Suprapubic skin (tissue), 4 donors: Measurements from ENCODE around the gene SULT1C4. TPM values are rescaled to one million over a fixed set of nuclear protein-coding genes. Genes with fewer than 3 reads are reported as not detected.
"Not testable (repeated sequence)": the region's sequence is repeated elsewhere in the genome, so short reads cannot be mapped to it uniquely, and the experiment has no call there.

Experiments
- DNase-seq, 2 donors: peaks; one replicate each; pipeline ENCODE4 v3.0.0-alpha.2; 2019; ENCODE audit warnings: low spot score in 2 of 2
- H3K27ac ChIP-seq: fragments of 200-600 bp; sonication (generic); one replicate; pipeline ENCODE4 v1.5.1; 2019
- H3K27me3 ChIP-seq: fragments of 200-600 bp; sonication (generic); one replicate; pipeline ENCODE4 v1.5.1; 2019
- H3K36me3 ChIP-seq: fragments of 200-600 bp; sonication (generic); one replicate; pipeline ENCODE4 v1.5.1; 2019
- H3K4me1 ChIP-seq: fragments of 200-600 bp; sonication (generic); one replicate; pipeline ENCODE4 v1.5.1; 2019
- H3K4me3 ChIP-seq: fragments of 200-600 bp; sonication (generic); one replicate; pipeline ENCODE4 v1.5.1; 2019; ENCODE audit warnings: mild to moderate bottlenecking
- H3K9me3 ChIP-seq: fragments of 200-600 bp; sonication (generic); one replicate; pipeline ENCODE4 v1.5.1; 2019
- EP300 ChIP-seq: sonication (generic); formaldehyde crosslinking; IDR thresholded peaks from one replicate; pipeline ENCODE4 v1.6.1; 2017; ENCODE audit warnings: antibody characterized with exemption
- POLR2A ChIP-seq, 2 donors: fragments of 450-650 bp; IDR thresholded peaks; one replicate each; pipeline ENCODE4 v1.6.1; 2017; ENCODE audit warnings: antibody characterized with exemption in 2 of 2, mild to moderate bottlenecking in 2 of 2, moderate library complexity in 2 of 2
- POLR2AphosphoS5 ChIP-seq, 3 donors: sonication (generic); formaldehyde crosslinking; IDR thresholded peaks; one replicate each; pipeline ENCODE4 v1.6.1; 2017; ENCODE audit warnings: antibody characterized with exemption in 3 of 3
- WGBS: methylation state at CpG from one replicate; pipeline ENCODE4 v1.1.5; 2018; 5-methylcytosine and 5-hydroxymethylcytosine counted together
- total RNA-seq, 4 donors: library from RNA; depleted of rRNA; stranded (reverse); fragments of >200 nt; gene quantifications; one replicate each; pipeline ENCODE4 v1.1.0, GENCODE V29; 2016
- TF ChIP-seq, protein P1 (sequence below), 2 donors: fragments of 200-600 bp in 1 of 2; fragments of 450-650 bp in 1 of 2; sonication (generic) in 1 of 2; IDR thresholded peaks; one replicate each; pipeline ENCODE4 v1.5.1; 2016 to 2019; ENCODE audit warnings: antibody characterized with exemption in 2 of 2, mild to moderate bottlenecking in 1 of 2, moderate library complexity in 1 of 2

SULT1C4 gene
- total RNA-seq, 4 donors from 2014 or later = 0.34 to 1.5 (median 0.48) TPM; not detected in 1

DNA sequence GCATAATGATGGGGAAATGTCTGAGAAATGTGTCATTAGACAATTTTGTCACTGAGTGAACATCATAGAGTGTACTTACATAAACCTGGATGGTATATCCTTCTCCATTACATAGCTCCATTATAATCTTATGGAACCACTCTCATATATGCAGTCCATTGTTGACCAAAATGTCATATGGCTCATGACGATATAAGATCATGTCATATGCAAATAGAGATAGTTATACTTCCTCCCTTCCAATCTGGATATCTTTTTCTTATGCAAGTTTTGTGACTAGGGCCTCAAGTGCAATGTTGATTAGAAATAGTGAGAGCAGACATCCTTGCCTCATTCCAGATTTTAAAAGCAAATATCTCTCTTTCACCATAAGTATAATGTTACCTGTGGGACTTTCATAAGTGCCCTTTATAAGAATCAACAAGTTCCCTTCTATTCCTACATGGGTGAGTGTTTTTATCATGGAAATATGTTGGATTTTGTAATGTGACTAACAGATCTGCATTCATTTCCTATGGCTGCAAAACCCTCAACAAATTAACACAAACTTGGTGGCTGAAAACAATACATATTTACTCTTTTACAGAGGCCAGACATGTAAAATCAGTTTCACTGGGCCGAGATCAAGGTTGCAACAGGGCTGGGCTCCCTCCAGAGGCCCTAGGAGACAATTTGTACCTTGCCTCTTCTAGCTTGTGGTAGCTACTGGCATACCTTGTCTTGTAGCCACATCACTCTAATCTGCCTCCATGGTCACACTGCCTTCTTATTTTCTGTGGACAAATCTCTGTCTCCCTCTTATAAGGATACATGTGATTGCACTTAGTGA is 21.6 kb upstream of the SULT1C4 start:
- Histone ChIP-seq H3K27me3 (no peaks in the 10 kb centered on the region), H3K36me3 (no peaks in the 10 kb centered on the region), H3K9me3 (no peaks in the 10 kb centered on the region), H3K4me1 (no peaks in the 10 kb centered on the region), H3K27ac (no peak overlapping the region), H3K4me3 (no peak overlapping the region)
- no peak for DNase-seq
- WGBS = 78% methylated on average over 2 of the region's 2 CpGs
- TF ChIP-seq POLR2A (IDR thresholded peaks at IDR 0.05) = no peak
- TF ChIP-seq, protein P1, sequence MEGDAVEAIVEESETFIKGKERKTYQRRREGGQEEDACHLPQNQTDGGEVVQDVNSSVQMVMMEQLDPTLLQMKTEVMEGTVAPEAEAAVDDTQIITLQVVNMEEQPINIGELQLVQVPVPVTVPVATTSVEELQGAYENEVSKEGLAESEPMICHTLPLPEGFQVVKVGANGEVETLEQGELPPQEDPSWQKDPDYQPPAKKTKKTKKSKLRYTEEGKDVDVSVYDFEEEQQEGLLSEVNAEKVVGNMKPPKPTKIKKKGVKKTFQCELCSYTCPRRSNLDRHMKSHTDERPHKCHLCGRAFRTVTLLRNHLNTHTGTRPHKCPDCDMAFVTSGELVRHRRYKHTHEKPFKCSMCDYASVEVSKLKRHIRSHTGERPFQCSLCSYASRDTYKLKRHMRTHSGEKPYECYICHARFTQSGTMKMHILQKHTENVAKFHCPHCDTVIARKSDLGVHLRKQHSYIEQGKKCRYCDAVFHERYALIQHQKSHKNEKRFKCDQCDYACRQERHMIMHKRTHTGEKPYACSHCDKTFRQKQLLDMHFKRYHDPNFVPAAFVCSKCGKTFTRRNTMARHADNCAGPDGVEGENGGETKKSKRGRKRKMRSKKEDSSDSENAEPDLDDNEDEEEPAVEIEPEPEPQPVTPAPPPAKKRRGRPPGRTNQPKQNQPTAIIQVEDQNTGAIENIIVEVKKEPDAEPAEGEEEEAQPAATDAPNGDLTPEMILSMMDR (IDR thresholded peaks at IDR 0.05) = no peak
- no peak for TF ChIP-seq EP300
- no peak for TF ChIP-seq POLR2AphosphoS5 (IDR thresholded peaks at IDR 0.05)

DNA sequence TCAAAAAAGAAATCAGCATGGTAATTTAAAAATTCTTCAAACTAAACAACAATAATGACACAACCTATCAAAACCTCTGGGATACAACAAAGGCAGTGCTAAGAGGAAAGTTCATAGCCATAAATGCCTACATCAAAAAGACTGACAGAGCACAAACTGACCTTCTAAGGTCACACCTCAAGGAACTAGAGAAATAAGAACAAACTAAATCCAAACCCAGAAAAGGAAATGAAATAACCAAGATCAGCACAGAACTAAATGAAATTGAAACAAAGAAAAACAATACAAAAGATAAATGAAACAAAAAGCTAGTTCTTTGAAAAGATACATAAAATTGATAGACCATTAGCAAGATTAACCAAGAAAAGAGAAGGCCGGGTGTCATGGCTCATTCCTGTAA is 18.4 kb upstream of the SULT1C4 start:
- H3K9me3 ChIP-seq, H3K4me1 ChIP-seq, DNase-seq, H3K36me3 ChIP-seq, H3K4me3 ChIP-seq, H3K27me3 ChIP-seq, H3K27ac ChIP-seq: not testable (repeated sequence)
- WGBS = 97% methylated on average over 1 of the region's 1 CpG

DNA sequence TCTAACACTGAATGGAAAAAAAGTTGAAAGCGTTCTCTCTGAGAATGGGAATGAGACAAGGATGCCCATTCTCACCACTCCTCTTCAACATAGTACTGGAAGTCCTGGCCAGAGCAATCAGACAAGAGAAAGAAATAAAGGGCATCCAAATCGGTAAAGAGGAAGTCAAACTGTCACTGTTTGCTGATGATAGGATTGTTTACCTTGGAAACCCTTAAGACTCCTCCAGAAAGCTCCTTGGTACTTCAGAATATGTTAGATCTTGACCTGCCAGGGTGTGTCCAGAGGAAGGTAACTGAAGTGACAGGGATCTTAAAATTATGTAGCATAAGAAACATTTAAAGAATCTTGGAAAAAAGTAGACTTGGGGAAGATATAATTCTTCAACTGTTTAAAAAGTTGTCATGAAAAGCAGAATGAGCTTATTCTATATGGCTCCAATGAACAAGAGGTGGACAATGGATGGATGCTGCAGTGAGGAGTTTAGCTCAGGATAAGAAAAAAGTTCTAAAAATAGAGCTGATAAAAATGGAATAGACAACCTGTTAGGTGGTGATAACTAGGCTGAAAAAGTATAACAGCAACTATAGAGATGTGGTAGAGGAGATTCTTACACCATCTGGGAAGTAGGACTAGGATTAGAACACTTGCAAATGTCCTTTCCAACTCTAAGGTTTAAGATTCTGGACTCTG is 16.8 kb upstream of the SULT1C4 start:
- 41% methylated on average over 2 of the region's 2 CpGs for WGBS
- Histone ChIP-seq H3K9me3 (no peaks in the 10 kb centered on the region), H3K27me3 (no peaks in the 10 kb centered on the region), H3K4me1 (no peaks in the 10 kb centered on the region), H3K4me3 (no peak overlapping the region), H3K27ac (no peak overlapping the region), H3K36me3 (no peaks in the 10 kb centered on the region)
- TF ChIP-seq, protein P1 (IDR thresholded peaks at IDR 0.05) = no peak
- TF ChIP-seq POLR2A (IDR thresholded peaks at IDR 0.05) (no peak), EP300 (no peak), POLR2AphosphoS5 (IDR thresholded peaks at IDR 0.05) (no peak)
- DNase-seq = no peak

DNA sequence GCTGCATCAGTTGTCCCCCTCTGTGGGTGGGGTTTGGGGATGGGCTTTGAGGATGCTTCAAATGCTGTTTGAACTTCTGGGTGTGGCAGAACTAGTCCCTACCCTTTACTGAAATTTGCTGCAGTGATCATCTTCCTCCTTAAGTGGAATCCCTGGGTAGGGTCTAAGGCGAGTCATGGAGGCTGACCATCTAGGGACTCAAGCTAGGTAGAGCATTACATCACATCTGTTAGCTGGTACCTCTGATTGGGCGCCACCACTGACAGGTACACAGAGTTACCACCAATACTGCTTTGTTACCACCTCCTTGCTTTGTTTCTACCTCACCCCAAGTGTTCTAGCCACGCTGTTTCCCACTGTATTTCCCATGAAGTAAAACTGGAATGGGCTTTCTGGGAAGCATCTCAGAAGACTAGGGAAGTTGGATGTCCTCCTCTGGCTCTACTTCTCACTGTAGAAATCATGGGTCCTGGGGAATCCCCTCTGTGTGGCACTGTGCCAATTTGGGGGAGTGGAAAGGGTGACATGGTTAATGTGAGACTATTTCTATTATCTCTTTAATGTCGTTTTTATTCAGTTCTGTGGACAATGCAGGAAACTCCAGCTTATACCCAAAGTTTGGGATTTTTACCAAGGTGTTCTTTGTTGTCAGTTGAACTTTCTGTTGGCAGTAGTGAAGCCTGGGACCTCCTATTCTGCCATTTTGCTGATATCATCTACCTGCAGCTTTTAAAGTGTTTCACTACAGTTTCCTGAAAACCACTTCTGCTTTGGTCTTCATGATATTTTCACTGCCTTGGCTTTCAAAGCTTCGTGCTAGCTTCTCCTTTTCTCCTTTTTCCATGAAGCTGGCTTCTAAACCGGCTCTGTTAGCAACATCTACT is 14.5 kb upstream of the SULT1C4 start:
- H3K4me1 ChIP-seq = no peaks in the 10 kb centered on the region
- no peaks in the 10 kb centered on the region for H3K36me3 ChIP-seq
- H3K27ac ChIP-seq = no peak overlapping the region
- DNase-seq = no peak
- no peak for TF ChIP-seq POLR2AphosphoS5 (IDR thresholded peaks at IDR 0.05)
- TF ChIP-seq, protein P1 (IDR thresholded peaks at IDR 0.05) = no peak
- TF ChIP-seq POLR2A (IDR thresholded peaks at IDR 0.05) = no peak
- no peak for TF ChIP-seq EP300
- WGBS = 81% methylated on average over 6 of the region's 6 CpGs
- no peaks in the 10 kb centered on the region for H3K27me3 ChIP-seq
- H3K9me3 ChIP-seq = no peaks in the 10 kb centered on the region
- no peak overlapping the region for H3K4me3 ChIP-seq

DNA sequence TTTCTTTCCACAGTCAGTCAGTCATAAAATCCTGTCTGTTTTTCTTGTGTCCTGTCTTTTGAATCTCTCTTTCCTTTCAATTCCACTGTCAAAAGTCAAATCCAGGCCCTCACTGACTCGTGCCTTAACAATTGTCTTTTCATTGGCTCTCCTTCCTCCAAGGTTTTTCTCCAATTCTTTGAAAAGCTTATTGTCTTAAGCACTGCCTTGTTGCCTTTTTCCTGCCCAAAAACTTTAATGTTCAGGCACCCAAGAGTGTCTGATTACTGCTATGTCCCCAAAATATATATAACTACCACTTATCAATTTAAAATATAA is 13.9 kb upstream of the SULT1C4 start:
- no peaks in the 10 kb centered on the region for H3K36me3 ChIP-seq
- no peak overlapping the region for H3K27ac ChIP-seq
- H3K4me1 ChIP-seq = no peaks in the 10 kb centered on the region
- TF ChIP-seq POLR2A (IDR thresholded peaks at IDR 0.05) (no peak), EP300 (no peak)
- no peaks in the 10 kb centered on the region for H3K27me3 ChIP-seq
- H3K9me3 ChIP-seq = no peaks in the 10 kb centered on the region
- no peak for DNase-seq
- no peak overlapping the region for H3K4me3 ChIP-seq
- WGBS = 56% methylated on average over 1 of the region's 1 CpG
